GM18526 (cell line): Measurements from ENCODE around the gene EIPR1.

Experiments
- POLR2A ChIP-seq: IDR thresholded peaks from 3 replicates; pipeline ENCODE4 v1.6.1; 2011; ENCODE audit not compliant: insufficient read length; ENCODE audit errors: extremely low read depth

The EIPR1 gene

GRCh38 chr2:3176071-3176868, 201.3 kb downstream of the EIPR1 start:
- no peak for TF ChIP-seq POLR2A

- TF ChIP-seq POLR2A = no peak
Observed at GRCh38 chr2:3175568-3175955, 202.1 kb downstream of the EIPR1 start.

- no peak for TF ChIP-seq POLR2A
Observed at GRCh38 chr2:3174626-3175567, 202.7 kb downstream of the EIPR1 start.

GRCh38 chr2:3173031-3173430, 204.6 kb downstream of the EIPR1 start:
- TF ChIP-seq POLR2A = no peak

- no peak for TF ChIP-seq POLR2A
Observed at GRCh38 chr2:3172265-3172935, 205.2 kb downstream of the EIPR1 start.

- TF ChIP-seq POLR2A = no peak
Observed at GRCh38 chr2:3171564-3172264, 205.9 kb downstream of the EIPR1 start.

- TF ChIP-seq POLR2A = no peak
Observed at GRCh38 chr2:3170792-3171455, 206.7 kb downstream of the EIPR1 start.

GRCh38 chr2:3169106-3169870, 208.3 kb downstream of the EIPR1 start:
- TF ChIP-seq POLR2A = no peak

GRCh38 chr2:3168230-3168891, 209.3 kb downstream of the EIPR1 start:
- no peak for TF ChIP-seq POLR2A

- TF ChIP-seq POLR2A = no peak
Observed at GRCh38 chr2:3163401-3163800, 214.2 kb downstream of the EIPR1 start.

GRCh38 chr2:3162442-3163077, 215.1 kb downstream of the EIPR1 start:
- no peak for TF ChIP-seq POLR2A

- TF ChIP-seq POLR2A = no peak
Observed at GRCh38 chr2:3160751-3161330, 216.8 kb downstream of the EIPR1 start.

- no peak for TF ChIP-seq POLR2A
Observed at GRCh38 chr2:3159782-3160545, 217.7 kb downstream of the EIPR1 start.
